Calu3 (cell line): ENCODE data around the gene HNRNPL. TPM values are rescaled to one million over a fixed set of nuclear protein-coding genes. Genes with fewer than 3 reads are reported as not detected.

Experiments
- BruUV-seq: library from RNA; stranded (reverse); fragments of 400-500 nt; replicated peaks from 2 replicates; lab custom pipeline; 2021; lab: Mats Ljungman, UMichigan
- CTCF ChIA-PET: fragments of 300-600 bp; sonication (Branson Sonifier 250); formaldehyde crosslinking; loops from one replicate; lab custom pipeline; 2022; ENCODE audit warnings: antibody characterized with exemption; lab: Charles Lee
- DNase-seq: peaks from one replicate; pipeline ENCODE4 v3.0.0; 2022
- H3K27ac Mint-ChIP-seq: one replicate; pipeline ENCODE4 v1.8.0; 2022; ENCODE audit warnings: mixed read lengths; ENCODE audit not compliant: unreplicated experiment
- H3K27me3 Mint-ChIP-seq: one replicate; pipeline ENCODE4 v1.8.0; 2022; ENCODE audit warnings: mixed read lengths; ENCODE audit not compliant: unreplicated experiment
- H3K36me3 Mint-ChIP-seq: one replicate; pipeline ENCODE4 v1.8.0; 2022; ENCODE audit warnings: mild to moderate bottlenecking, moderate library complexity, mixed read lengths; ENCODE audit not compliant: insufficient read depth, unreplicated experiment
- H3K4me1 Mint-ChIP-seq: one replicate; pipeline ENCODE4 v1.8.0; 2022; ENCODE audit warnings: mild to moderate bottlenecking, low read depth, mixed read lengths; ENCODE audit not compliant: unreplicated experiment
- H3K4me3 Mint-ChIP-seq: one replicate; pipeline ENCODE4 v1.8.0; 2022; ENCODE audit warnings: mild to moderate bottlenecking, low read depth, moderate library complexity, mixed read lengths; ENCODE audit not compliant: unreplicated experiment
- H3K9me3 Mint-ChIP-seq: one replicate; pipeline ENCODE4 v1.8.0; 2022; ENCODE audit warnings: low read depth, mixed read lengths; ENCODE audit not compliant: unreplicated experiment
- intact Hi-C: fragments of 100-400 bp; cut with micrococcal nuclease; formaldehyde crosslinking; loops from one replicate; pipeline ENCODE4 v1.10.0; 2022; ENCODE audit not compliant: unreplicated experiment
- total RNA-seq: library from RNA; stranded (reverse); gene quantifications from 2 replicates; pipeline ENCODE4 v1.2.3, GENCODE V29; 2022
- TF ChIP-seq, protein P1 (sequence below): fragments of 200-600 bp; IDR thresholded peaks from one replicate; pipeline ENCODE4 v1.8.0; 2022; ENCODE audit warnings: antibody characterized with exemption; ENCODE audit not compliant: unreplicated experiment

HNRNPL gene
- total RNA-seq, 1 experiment from 2014 or later, result 408 TPM

DNA sequence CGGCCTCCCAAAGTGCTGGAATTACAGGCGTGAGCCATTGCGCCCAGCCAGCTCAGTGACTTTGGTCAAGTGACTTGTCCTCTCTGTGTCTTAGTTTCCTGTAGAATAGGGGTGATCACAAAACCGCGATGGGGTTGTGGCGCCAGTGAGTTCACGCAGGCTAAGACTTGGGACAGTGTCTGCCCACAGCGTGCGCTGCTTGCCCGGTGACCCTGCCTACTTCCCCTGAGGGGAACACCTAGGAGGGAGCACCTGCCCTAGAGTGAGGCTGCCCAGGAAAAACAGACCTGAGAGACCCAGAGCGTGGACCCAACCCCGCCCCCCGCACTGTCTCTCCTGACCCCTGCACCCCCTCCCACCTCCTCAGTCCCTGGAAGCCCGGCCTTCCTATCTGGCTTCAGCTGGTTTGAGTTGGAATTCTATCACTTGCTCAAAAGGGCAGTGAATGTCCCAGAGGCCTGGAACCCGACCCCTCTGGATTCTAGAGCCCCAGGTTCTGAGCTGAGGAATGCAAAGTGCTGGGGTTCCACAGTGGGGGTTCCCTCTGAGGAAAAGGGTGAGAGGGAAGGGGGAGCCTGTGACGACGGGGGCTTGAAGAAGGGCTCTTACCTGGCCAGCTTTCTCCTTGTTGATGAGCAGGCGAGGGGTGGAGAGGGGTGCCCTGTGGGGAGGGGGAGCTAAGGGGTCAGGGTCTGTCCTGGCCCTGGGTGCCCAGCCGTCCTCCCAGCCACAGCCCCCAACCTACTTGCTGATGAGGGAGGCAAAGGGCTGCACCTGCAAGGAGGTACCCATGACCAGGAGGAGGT, 30.5 kb upstream of the HNRNPL start:
- BruUV-seq, result no TSS peak
- H3K9me3 Mint-ChIP-seq, result no peaks in the 10 kb centered on the region
- peaks cover 19% of the 10 kb centered on the region for H3K36me3 Mint-ChIP-seq
- no peaks in the 10 kb centered on the region for H3K27me3 Mint-ChIP-seq
- no peak overlapping the region for H3K4me3 Mint-ChIP-seq
- TF ChIP-seq, protein P1, sequence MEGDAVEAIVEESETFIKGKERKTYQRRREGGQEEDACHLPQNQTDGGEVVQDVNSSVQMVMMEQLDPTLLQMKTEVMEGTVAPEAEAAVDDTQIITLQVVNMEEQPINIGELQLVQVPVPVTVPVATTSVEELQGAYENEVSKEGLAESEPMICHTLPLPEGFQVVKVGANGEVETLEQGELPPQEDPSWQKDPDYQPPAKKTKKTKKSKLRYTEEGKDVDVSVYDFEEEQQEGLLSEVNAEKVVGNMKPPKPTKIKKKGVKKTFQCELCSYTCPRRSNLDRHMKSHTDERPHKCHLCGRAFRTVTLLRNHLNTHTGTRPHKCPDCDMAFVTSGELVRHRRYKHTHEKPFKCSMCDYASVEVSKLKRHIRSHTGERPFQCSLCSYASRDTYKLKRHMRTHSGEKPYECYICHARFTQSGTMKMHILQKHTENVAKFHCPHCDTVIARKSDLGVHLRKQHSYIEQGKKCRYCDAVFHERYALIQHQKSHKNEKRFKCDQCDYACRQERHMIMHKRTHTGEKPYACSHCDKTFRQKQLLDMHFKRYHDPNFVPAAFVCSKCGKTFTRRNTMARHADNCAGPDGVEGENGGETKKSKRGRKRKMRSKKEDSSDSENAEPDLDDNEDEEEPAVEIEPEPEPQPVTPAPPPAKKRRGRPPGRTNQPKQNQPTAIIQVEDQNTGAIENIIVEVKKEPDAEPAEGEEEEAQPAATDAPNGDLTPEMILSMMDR, result no peak
- no peak overlapping the region for H3K27ac Mint-ChIP-seq
- intact Hi-C loops, result no loop called here
- H3K4me1 Mint-ChIP-seq, result peaks cover 8% of the 10 kb centered on the region
- no peak for DNase-seq
- CTCF ChIA-PET, result no interaction called here

DNA sequence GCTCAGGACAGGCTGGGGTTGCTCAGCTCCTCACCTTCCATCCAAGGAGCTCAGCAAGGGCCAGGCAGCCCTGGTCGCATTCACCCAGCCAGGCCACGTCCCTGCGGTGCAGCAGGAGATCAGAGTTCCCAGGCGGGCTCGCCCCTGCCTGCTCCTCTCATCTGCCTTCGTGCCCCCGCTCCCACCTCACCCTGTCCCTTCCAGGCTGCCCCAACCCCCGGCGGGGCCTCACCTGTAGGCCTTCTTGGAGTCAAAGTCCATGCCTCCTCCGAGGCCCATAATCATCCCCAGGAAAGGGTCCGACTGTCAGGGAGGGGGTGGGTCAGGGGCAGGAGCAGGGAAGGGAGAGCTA, 29.6 kb upstream of the HNRNPL start:
- Mint-ChIP-seq H3K9me3 (no peaks in the 10 kb centered on the region), H3K4me3 (no peak overlapping the region), H3K27me3 (no peaks in the 10 kb centered on the region), H3K27ac (no peak overlapping the region), H3K4me1 (peaks cover 8% of the 10 kb centered on the region), H3K36me3 (peaks cover 19% of the 10 kb centered on the region)
- CTCF ChIA-PET, result interaction anchor here (0.6 to 1.9 kb wide), 3 partner anchors 8 to 51 kb away, joined by 3 to 5 read pairs (median 5); partner anchors contain the start of genes MRPS12 and SARS2
- DNase-seq, result no peak
- no TSS peak for BruUV-seq
- TF ChIP-seq, protein P1, result no peak
- intact Hi-C loops, result no loop called here

DNA sequence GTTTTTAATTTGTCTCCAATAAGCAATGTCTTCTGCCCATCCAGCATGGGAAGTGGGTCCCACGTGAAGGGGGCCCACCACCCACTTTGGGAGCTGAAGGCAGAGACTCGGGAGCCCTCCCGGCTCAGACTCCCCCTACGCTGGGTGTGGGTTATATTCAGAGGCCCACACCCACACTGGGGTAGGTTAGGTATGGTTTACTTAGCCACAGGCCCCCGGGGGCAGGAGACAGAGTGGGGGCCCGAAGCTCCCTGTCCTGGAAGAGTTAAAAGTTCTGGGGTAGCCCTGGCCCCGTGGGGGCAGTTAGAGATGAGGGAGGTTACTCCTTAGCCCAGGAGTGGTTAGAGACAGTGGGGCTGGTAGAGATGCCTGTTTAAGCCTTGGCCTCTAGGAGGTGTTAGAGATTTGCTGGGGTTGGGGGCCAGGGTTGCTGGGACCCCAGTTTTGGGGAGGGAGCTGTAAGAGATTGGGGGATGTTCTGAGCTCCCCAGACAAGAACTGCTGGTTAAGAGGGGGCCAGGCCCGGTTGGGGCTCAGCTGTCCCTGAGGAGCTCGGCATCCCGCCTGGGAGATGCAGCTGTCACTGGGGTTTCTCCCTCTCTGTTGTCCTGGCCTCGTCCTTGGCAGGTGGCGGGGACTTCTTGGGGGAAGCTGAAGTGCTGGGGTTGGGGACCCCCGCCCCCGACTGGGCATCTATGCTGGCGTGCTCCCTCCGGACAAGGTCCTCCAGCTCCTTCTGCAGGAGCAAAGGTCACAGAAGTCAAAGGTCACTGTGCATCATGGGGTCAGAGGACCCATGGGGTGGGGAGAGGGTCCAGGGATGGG, 29.0 kb upstream of the HNRNPL start:
- no peaks in the 10 kb centered on the region for H3K27me3 Mint-ChIP-seq
- no peak overlapping the region for H3K27ac Mint-ChIP-seq
- no peak for DNase-seq
- peaks cover 8% of the 10 kb centered on the region for H3K4me1 Mint-ChIP-seq
- TF ChIP-seq, protein P1, result no peak
- H3K4me3 Mint-ChIP-seq, result no peak overlapping the region
- intact Hi-C loops, result no loop called here
- no peaks in the 10 kb centered on the region for H3K9me3 Mint-ChIP-seq
- peaks cover 19% of the 10 kb centered on the region for H3K36me3 Mint-ChIP-seq
- BruUV-seq, result TSS peak; percentile 62
- CTCF ChIA-PET, result interaction anchor here (0.6 to 1.9 kb wide), 5 partner anchors 8 to 52 kb away, joined by 3 to 5 read pairs (median 3); partner anchors contain the start of genes MRPS12 and SARS2

DNA sequence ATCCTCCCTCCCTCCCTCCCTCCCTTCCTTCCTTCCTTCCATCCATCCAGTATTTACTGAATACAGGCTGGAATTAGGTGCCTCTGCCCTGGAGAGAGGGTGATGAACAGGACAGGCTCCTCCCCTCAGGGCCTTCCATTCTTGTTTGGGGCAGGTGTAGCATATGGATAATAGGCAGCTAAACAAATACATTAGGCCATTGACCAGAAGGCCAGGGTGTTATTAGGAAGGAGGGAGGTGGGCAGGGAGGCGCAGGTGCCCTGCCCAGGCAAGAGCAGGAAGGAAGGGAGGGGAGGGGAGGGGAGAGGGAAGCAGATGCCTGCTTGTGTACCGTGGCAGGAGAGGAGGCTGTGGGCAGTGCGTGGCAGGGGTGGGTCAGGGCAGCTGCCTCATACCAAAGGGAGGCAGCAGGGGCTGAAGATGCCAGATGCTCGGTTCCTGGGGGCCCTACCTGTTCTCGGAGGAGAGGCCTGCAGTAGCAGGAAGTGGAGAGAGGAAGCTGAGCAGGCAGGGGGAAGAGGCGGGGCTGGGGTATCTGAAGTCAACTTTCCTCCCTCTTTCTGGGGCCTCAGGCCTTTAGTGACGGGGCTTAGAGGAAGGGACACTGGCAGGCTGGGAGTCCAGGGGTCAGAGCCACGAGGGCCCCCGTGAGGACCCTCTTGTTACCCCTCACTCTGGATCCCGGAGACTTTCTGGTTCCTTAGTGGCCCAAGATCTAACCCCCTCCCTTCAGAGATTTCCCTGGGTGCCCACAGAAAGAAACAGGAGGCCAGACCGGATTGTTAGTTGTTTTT, 28.2 kb upstream of the HNRNPL start, which contains the start of gene RINL:
RINL (minus strand) TSS at position 495 of the 794 bp plus-strand sequence. CDS start 1,533 bp downstream, outside the sequence.
- Mint-ChIP-seq H3K27me3 (no peaks in the 10 kb centered on the region), H3K4me1 (peaks cover 8% of the 10 kb centered on the region), H3K9me3 (no peaks in the 10 kb centered on the region), H3K27ac (no peak within 1 kb of the TSS), H3K4me3 (no peak within 1 kb of the TSS), H3K36me3 (peaks cover 19% of the 10 kb centered on the region)
- BruUV-seq, result no TSS peak
- peak; percentile 27 for DNase-seq
- TF ChIP-seq, protein P1, result no peak
- CTCF ChIA-PET, result interaction anchor here (0.6 to 1.9 kb wide), 4 partner anchors 8 to 53 kb away, joined by 3 to 5 read pairs (median 4); partner anchors contain the start of genes MRPS12 and SARS2
- intact Hi-C loops, result no loop called here
